Right lobe of liver (tissue), 4 donors: ENCODE measurements around the gene SLC22A23.

Experiments
- CTCF ChIP-seq, 4 donors: fragments of 200-600 bp in 3 of 4; fragments of 450-650 bp in 1 of 4; IDR thresholded peaks; one replicate each; pipeline versions ENCODE4 v1.5.1 to v1.8.0; 2016 to 2022; ENCODE audit warnings: antibody characterized with exemption in 4 of 4, mild to moderate bottlenecking in 2 of 4
- POLR2A ChIP-seq: fragments of 450-650 bp; IDR thresholded peaks from one replicate; pipeline ENCODE4 v1.6.1; 2017; ENCODE audit warnings: antibody characterized with exemption, mild to moderate bottlenecking
- donor health status: DM: no; HTN: no; CAD: no.
- donor health status: DM: no; HTN: no; CAD: no.
- donor health status: DM: no; HTN: yes; CAD: no.

- TF ChIP-seq CTCF (IDR thresholded peaks at IDR 0.05) (no peak), POLR2A (no peak)
These were observed 47.5 kb upstream of the SLC22A23 start for GRCh38 chr6:3504354-3504753.
